GM19035 (cell line): ENCODE measurements around the gene CTH.
"Not testable (repeated sequence)": the region's sequence is repeated elsewhere in the genome, so short reads cannot be mapped to it uniquely, and the experiment has no call there.

Source experiments
- ATAC-seq: cut with Tn5 transposase; IDR thresholded peaks from one replicate; pipeline ENCODE4 v1.9.1; 2021; ENCODE audit not compliant: unreplicated experiment

CTH gene

DNA sequence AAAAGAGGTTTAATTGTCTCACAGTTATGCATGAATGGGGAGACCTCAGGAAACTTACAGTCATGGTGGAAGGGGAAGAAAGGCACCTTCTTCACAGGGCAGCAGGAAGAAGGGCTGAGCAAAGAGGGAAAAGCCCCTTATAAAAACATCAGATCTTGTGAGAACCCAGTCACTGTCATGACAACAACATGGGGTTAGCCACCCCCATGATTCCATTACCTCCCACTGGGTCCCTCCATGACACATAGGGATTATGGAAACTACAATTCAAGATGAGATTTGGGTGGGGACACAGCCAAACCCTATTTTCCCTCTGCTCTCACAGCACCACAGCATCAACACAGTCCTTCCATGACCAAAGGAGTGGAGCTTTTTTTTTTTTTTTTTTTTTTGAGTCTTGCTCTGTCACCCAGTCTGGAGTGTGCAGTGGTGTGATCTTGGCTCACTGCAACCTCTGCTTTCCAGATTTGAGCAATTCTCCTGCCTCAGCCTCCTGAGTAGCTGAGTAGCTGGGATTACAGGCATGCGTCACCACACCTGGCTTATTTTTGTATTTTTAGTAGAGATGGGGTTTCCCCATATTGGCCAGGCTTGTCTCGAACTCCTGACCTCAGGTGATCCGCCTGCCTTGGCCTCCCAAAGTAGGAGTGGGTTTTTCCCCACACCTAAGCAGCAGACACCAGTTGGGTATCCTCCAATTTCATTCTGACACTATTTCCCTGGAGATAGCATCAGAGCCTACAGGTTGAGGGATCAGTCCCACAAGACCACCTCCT, 41.3 kb downstream of the CTH start:
- not testable (repeated sequence) for ATAC-seq

DNA sequence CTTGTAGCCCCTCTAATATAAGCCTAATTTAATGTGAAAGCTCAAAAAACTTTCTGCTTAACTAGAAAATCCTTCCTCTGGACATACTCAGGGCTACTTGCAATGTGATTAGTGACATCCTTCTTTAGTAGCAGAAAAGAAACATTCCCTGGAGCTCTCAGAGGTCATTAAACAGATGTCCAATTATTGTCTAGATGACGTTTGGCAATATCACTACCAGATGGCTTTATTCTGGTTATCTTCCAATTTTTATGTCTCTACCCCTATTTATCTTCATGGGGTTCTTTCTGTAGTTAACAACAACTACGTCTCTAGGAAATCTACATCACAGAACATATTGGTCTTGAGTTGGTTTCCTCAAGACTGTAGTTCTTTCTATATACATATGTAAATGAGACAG, 44.2 kb downstream of the CTH start:
- ATAC-seq, result no peak

DNA sequence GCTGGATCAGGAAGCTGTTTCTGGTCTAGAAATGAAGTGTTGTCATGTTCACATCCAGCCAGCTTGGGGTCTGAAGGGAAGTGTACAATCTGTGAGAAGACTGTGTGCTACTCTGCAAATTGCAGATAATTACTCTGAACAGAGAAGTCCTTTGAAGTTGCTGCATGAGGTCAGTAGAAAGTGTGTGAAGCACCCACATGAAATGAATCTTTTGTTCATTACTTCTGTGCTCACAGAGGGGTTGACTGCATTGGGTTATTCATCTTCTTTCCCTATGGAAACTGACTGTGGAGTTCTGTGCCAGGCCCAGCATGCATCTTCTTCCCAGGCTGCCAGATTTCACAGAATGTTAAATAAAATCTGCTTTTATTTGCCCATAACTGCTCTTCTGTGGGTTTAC, 47.1 kb downstream of the CTH start:
- no peak for ATAC-seq

- no peak for ATAC-seq
Measured at GRCh38 chr1:70459496-70460225, 48.6 kb downstream of the CTH start.

DNA sequence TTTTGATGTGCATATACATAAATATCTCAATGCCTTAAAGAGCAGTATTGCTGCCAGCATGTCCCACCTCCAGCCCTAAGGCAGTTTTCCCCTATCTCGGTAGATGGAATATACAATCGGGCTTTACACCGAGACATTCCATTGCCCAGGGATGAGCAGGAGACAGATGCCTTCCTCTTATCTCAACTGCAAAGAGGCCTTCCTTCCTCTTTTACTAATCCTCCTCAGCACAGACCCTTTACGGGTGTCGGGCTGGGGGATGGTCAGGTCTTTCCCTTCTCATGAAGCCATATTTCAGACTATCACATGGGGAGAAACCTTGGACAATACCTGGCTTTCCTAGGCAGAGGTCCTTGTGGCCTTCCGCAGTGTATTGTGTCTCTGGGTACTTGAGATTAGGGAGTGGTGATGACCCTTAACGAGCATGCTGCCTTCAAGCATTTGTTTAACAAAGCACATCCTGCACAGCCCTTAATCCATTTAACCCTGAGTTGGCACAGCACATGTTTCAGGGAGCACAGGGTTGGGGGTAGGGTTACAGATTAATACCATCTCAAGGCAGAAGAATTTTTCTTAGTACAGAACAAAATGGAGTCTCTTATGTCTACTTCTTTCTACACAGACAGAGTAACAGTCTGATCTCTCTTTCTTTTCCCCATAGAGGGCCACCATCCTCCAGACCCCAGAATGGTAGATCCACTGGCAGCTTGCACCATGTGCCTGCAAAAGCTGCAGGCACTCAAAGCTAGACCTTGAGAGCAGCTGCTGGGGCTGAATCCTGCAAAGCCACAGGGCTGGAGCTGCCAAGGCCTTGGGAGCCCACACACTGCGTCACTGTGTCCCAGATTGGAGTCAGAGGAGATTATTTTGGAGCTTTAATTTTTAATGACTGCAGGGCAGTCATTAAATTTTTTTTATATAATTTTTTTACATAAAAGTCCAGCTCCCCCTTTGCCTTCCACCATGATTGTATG, 50.0 kb downstream of the CTH start:
- ATAC-seq, result not testable (repeated sequence)

GRCh38 chr1:70462611-70463010, 51.5 kb downstream of the CTH start:
- no peak for ATAC-seq

- no peak for ATAC-seq
Measured at GRCh38 chr1:70465911-70466310, 54.8 kb downstream of the CTH start.

GRCh38 chr1:70467531-70467930, 56.5 kb downstream of the CTH start:
- no peak for ATAC-seq

GRCh38 chr1:70468180-70468579, 57.1 kb downstream of the CTH start:
- no peak for ATAC-seq

DNA sequence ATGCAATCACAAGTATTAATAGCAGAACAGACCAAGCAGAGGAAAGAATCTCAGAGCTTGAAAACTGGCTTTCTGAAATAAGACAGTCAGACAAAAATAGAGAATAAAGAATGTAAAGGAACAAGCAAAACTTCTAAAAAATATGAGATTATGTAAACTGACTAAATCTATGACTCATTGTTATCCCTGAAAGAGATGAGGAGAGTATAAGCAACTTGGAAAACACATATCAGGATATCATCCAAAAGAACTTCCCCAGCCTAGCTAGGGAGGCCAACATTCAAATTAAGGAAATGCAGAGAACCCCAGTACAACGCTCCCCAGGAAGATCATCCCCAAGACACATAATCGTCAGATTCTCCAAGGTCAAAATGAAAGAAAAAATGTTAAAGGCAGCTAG, 58.1 kb downstream of the CTH start:
- ATAC-seq, result not testable (repeated sequence)

DNA sequence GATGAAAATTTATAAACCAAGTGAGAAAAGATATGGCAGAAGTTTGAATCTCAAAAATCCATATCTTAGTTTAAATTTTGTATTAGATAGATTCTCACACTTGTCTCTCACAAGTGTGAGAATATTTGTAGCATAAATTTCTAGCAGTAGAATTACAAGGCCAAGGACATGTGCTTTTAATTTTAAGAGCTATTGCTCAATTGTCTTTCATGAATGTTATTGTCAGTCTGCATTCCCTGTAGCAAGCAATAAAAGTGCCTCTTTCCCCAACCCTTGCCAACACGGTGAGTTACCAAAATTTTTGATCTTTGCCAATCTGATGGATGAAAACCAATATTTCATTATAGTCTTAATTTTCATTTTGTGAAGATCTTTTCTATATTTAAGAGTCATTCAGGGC, 64.0 kb downstream of the CTH start:
- no peak for ATAC-seq

GRCh38 chr1:70477090-70477489, 66.0 kb downstream of the CTH start:
- ATAC-seq, result no peak

DNA sequence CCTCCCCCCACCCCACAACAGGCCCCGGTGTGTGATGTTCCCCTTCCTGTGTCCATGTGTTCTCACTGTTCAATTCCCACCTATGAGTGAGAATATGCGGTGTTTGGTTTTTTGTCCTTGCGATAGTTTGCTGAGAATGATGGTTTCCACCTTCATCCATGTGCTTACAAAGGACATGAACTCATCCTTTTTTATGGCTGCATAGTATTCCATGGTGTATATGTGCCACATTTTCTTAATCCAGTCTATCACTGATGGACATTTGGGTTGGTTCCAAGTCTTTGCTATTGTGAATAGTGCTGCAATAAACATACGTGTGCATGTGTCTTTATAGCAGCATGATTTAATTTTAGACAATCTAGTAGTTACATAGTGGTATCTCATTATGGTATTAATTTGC, 66.8 kb downstream of the CTH start:
- not testable (repeated sequence) for ATAC-seq

DNA sequence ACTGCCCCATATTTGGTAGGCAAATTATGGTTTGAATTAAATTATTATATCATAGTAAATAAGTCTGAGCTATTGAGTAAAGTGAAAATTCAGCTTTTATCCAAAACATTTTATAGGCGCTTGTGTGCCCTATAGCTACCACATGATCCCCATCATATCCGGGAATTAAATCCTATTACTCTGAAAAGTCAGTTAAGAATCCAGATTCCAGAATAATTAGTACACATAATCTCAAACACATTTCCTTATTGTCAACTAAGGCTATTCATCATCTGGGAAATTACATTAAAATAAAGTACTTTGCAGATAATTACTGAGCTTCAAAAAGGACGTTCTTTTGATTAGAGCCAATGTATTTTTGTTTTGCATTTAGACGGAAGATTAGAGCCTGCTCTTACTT, 72.3 kb downstream of the CTH start:
- no peak for ATAC-seq

- ATAC-seq, result no peak
Measured at GRCh38 chr1:70485624-70486023, 74.6 kb downstream of the CTH start.

DNA sequence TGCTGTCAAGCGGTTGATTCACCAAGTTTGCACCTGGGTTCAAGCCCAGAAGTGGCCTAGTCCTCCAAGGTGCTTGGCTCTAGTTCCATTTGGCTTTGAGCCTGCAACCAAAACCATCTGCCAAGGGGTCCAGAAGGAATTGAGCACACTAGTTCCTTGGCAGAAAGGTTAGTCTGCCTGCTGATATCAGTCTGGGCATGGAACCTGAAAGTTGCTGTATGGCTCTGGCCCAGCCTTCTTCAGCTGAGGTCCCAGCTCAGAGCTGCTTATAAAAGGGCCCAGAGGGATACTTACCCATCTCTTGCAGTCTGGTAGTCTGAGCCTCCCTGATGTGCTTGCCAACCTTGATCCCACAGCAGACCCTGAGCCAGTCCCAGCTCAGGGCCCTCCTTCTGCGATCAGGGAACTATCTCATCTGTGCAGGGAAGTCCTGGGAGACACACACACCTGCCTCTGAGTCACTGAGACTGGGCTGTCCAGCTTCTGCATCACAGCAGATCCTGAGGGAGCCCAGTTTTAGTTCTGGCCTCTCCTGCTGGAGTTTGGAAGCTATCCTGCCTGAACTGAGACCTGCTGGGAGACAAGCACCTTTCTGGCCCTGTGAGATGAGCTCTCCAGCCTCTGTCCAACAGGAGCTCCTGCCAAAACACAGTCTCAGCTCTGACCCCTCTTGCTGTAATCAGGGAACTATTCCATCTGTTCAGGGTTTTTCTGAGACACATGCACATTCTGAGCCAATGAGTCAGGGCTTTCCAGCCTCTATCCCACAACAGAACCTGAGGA, 75.8 kb downstream of the CTH start:
- ATAC-seq, result no peak

DNA sequence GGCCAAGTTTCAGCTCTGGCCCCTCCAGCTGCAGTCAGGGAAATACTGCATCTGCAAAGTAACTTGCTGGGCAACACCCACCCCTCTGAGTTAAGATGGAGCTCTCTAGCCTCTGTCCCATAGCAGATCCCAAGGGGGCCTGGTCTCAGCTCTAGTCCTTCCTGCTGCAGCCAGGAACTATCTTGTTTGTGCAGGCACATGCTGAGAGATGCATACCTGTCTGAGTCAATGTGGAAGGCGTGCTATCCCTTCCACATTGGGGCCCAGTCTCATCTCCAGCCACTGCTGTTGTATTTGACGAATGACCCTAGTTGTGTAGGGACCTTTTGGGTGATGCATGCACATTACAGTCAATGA, 76.4 kb downstream of the CTH start:
- ATAC-seq, result no peak

GRCh38 chr1:70487910-70488665, 77.0 kb downstream of the CTH start:
- ATAC-seq, result peak; percentile 58
